Osteocyte (in vitro differentiated cells): ENCODE measurements around the gene ACYP2. TPM values are rescaled to one million over a fixed set of nuclear protein-coding genes. Genes with fewer than 3 reads are reported as not detected.

Source experiments
- DNase-seq: peaks from one replicate; pipeline ENCODE4 v3.0.0; 2021; ENCODE audit warnings: mixed read lengths; ENCODE audit not compliant: unreplicated experiment; ENCODE audit errors: extremely low spot score
- H3K27ac Mint-ChIP-seq: one replicate; pipeline ENCODE4 v1.8.0; 2021; ENCODE audit warnings: mild to moderate bottlenecking, mixed read lengths; ENCODE audit not compliant: unreplicated experiment
- H3K27me3 Mint-ChIP-seq: one replicate; pipeline ENCODE4 v1.8.0; 2021; ENCODE audit warnings: mixed read lengths; ENCODE audit not compliant: unreplicated experiment
- H3K36me3 Mint-ChIP-seq: one replicate; pipeline ENCODE4 v1.8.0; 2021; ENCODE audit warnings: mixed read lengths; ENCODE audit not compliant: unreplicated experiment
- H3K4me1 Mint-ChIP-seq: one replicate; pipeline ENCODE4 v1.8.0; 2021; ENCODE audit warnings: mixed read lengths; ENCODE audit not compliant: unreplicated experiment
- H3K4me3 Mint-ChIP-seq: one replicate; pipeline ENCODE4 v1.8.0; 2021; ENCODE audit warnings: mild to moderate bottlenecking, moderate library complexity, mixed read lengths; ENCODE audit not compliant: unreplicated experiment
- H3K9me3 Mint-ChIP-seq: one replicate; pipeline ENCODE4 v1.8.0; 2021; ENCODE audit warnings: mixed read lengths; ENCODE audit not compliant: unreplicated experiment
- CTCF ChIP-seq: fragments of 200-600 bp; sonication (generic); IDR thresholded peaks from 2 replicates; pipeline ENCODE4 v1.5.0; 2021; ENCODE audit warnings: antibody characterized with exemption, mild to moderate bottlenecking, moderate library complexity
- total RNA-seq: library from RNA; stranded (reverse); gene quantifications from 2 replicates; pipeline ENCODE4 v1.2.1, GENCODE V29; 2021

ACYP2 gene
- total RNA-seq, 1 donor from 2014 or later: 10.4 TPM

- H3K9me3 Mint-ChIP-seq: no peaks in the 10 kb centered on the region
- no peak for TF ChIP-seq CTCF
- no peaks in the 10 kb centered on the region for H3K36me3 Mint-ChIP-seq
- H3K27ac Mint-ChIP-seq: no peak overlapping the region
- H3K27me3 Mint-ChIP-seq: peaks cover 3% of the 10 kb centered on the region
- H3K4me1 Mint-ChIP-seq: no peaks in the 10 kb centered on the region
- DNase-seq: no peak
- H3K4me3 Mint-ChIP-seq: no peak overlapping the region
These were observed 67.9 kb downstream of the ACYP2 start for GRCh38 chr2:54183281-54183680.

- H3K36me3 Mint-ChIP-seq: no peaks in the 10 kb centered on the region
- H3K9me3 Mint-ChIP-seq: no peaks in the 10 kb centered on the region
- H3K4me1 Mint-ChIP-seq: no peaks in the 10 kb centered on the region
- no peak for DNase-seq
- no peak overlapping the region for H3K27ac Mint-ChIP-seq
- H3K27me3 Mint-ChIP-seq: peaks cover 3% of the 10 kb centered on the region
- TF ChIP-seq CTCF: no peak
- H3K4me3 Mint-ChIP-seq: no peak overlapping the region
These were observed 68.6 kb downstream of the ACYP2 start for GRCh38 chr2:54183972-54184371.

GRCh38 chr2:54185105-54185504 lies 69.7 kb downstream of the ACYP2 start:
- no peak overlapping the region for H3K4me3 Mint-ChIP-seq
- DNase-seq: no peak
- no peaks in the 10 kb centered on the region for H3K36me3 Mint-ChIP-seq
- no peak overlapping the region for H3K27ac Mint-ChIP-seq
- no peak for TF ChIP-seq CTCF
- peaks cover 5% of the 10 kb centered on the region for H3K27me3 Mint-ChIP-seq
- H3K9me3 Mint-ChIP-seq: no peaks in the 10 kb centered on the region
- no peaks in the 10 kb centered on the region for H3K4me1 Mint-ChIP-seq

- no peaks in the 10 kb centered on the region for H3K36me3 Mint-ChIP-seq
- H3K4me3 Mint-ChIP-seq: no peak overlapping the region
- no peaks in the 10 kb centered on the region for H3K4me1 Mint-ChIP-seq
- DNase-seq: no peak
- no peak overlapping the region for H3K27ac Mint-ChIP-seq
- TF ChIP-seq CTCF: no peak
- no peaks in the 10 kb centered on the region for H3K9me3 Mint-ChIP-seq
- peaks cover 14% of the 10 kb centered on the region for H3K27me3 Mint-ChIP-seq
These were observed 71.9 kb downstream of the ACYP2 start for GRCh38 chr2:54187331-54187730.

GRCh38 chr2:54189539-54189938 lies 74.1 kb downstream of the ACYP2 start:
- H3K4me1 Mint-ChIP-seq: no peaks in the 10 kb centered on the region
- H3K27me3 Mint-ChIP-seq: peaks cover 14% of the 10 kb centered on the region
- no peak overlapping the region for H3K4me3 Mint-ChIP-seq
- TF ChIP-seq CTCF: no peak
- no peak for DNase-seq
- no peaks in the 10 kb centered on the region for H3K36me3 Mint-ChIP-seq
- H3K27ac Mint-ChIP-seq: no peak overlapping the region
- no peaks in the 10 kb centered on the region for H3K9me3 Mint-ChIP-seq
